Peyer's patch (tissue), 4 donors: ENCODE data around the gene ZEB1. TPM values are rescaled to one million over a fixed set of nuclear protein-coding genes. Genes with fewer than 3 reads are reported as not detected.
"Not testable (repeated sequence)": the region's sequence is repeated elsewhere in the genome, so short reads cannot be mapped to it uniquely, and the experiment has no call there.

Source experiments
- DNase-seq, 3 donors: peaks; one replicate each; pipeline ENCODE4 v3.0.0-alpha.2; 2017 to 2019
- H3K27ac ChIP-seq, 4 donors: fragments of 200-600 bp; sonication (generic); one replicate each; pipeline ENCODE4 v1.5.1; 2016 to 2019
- H3K27me3 ChIP-seq, 2 donors: fragments of 200-600 bp; sonication (generic); one replicate each; pipeline ENCODE4 v1.5.1; 2019
- H3K36me3 ChIP-seq, 3 donors: fragments of 200-600 bp; sonication (generic); one replicate each; pipeline ENCODE4 v1.5.1; 2016 to 2019
- H3K4me1 ChIP-seq, 4 donors: fragments of 200-600 bp; sonication (generic); one replicate each; pipeline ENCODE4 v1.5.1; 2016 to 2019
- H3K4me3 ChIP-seq, 4 donors: fragments of 200-600 bp; sonication (generic); 1 replicate in 3 of 4; 2 replicates in 1 of 4; pipeline ENCODE4 v1.5.1; 2016 to 2019; ENCODE audit warnings: mild to moderate bottlenecking in 1 of 4
- H3K9me3 ChIP-seq, 4 donors: fragments of 200-600 bp; sonication (generic); one replicate each; pipeline ENCODE4 v1.5.1; 2016 to 2019; ENCODE audit warnings: mild to moderate bottlenecking in 1 of 4
- CTCF ChIP-seq, 6 experiments: fragments of 450-650 bp in 4 of 6; fragments of 200-600 bp in 2 of 6; sonication (generic) in 1 of 6; IDR thresholded peaks; one replicate each; pipeline ENCODE4 v1.5.1; 2017 to 2019; ENCODE audit warnings: antibody characterized with exemption in 6 of 6, mild to moderate bottlenecking in 3 of 6, moderate library complexity in 1 of 6
- POLR2A ChIP-seq, 2 donors: fragments of 450-650 bp; IDR thresholded peaks; one replicate each; pipeline ENCODE4 v1.5.1; 2017; ENCODE audit warnings: antibody characterized with exemption in 2 of 2, mild to moderate bottlenecking in 2 of 2, moderate library complexity in 2 of 2
- total RNA-seq, 4 donors: library from RNA; depleted of rRNA; stranded (reverse); fragments of >200 nt; gene quantifications; one replicate each; pipeline ENCODE4 v1.1.0, GENCODE V29; 2016

The ZEB1 gene
- total RNA-seq, 4 donors from 2014 or later: 6.1 to 75.9 (median 16.8) TPM

GRCh38 chr10:31401287-31401686, 82.3 kb downstream of the ZEB1 start:
- no peaks in the 10 kb centered on the region for H3K9me3 ChIP-seq
- no peak overlapping the region for H3K27ac ChIP-seq

GRCh38 chr10:31404640-31405039, 85.6 kb downstream of the ZEB1 start:
- no peaks in the 10 kb centered on the region for H3K27me3 ChIP-seq
- no peaks in the 10 kb centered on the region for H3K36me3 ChIP-seq
- H3K4me3 ChIP-seq: no peak overlapping the region
- no peak for DNase-seq
- no peaks in the 10 kb centered on the region for H3K9me3 ChIP-seq
- TF ChIP-seq CTCF (IDR thresholded peaks at IDR 0.05) (no peak), POLR2A (IDR thresholded peaks at IDR 0.05) (no peak)
- H3K27ac ChIP-seq: no peak overlapping the region
- H3K4me1 ChIP-seq: no peaks in the 10 kb centered on the region

More at GRCh38 chr10:31401287-31401686, 82.3 kb downstream of the ZEB1 start:
- TF ChIP-seq POLR2A (IDR thresholded peaks at IDR 0.05): no peak
- Histone ChIP-seq H3K4me3 (no peak overlapping the region), H3K4me1 (no peaks in the 10 kb centered on the region), H3K36me3 (no peaks in the 10 kb centered on the region), H3K27me3 (no peaks in the 10 kb centered on the region)
- no peak for DNase-seq

DNA sequence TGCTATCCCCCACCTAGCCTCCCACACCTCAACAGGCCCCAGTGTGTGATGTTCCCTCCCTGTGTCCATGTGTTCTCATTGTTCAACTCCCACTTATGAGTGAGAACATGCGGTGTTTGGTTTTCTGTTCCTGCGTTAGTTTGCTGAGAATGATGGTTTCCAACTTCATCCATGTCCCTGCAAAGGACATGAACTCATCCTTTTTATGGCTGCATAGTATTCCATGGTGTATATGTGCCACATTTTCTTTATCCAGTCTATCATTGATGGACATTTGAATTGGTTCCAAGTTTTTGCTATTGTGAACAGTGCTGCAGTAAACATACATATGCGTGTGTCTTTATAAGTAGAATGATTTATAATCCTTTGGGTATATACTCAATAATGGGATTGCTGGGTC, 86.8 kb downstream of the ZEB1 start:
- H3K36me3 ChIP-seq, H3K27ac ChIP-seq, H3K4me1 ChIP-seq, DNase-seq, H3K27me3 ChIP-seq, H3K4me3 ChIP-seq, H3K9me3 ChIP-seq: not testable (repeated sequence)

GRCh38 chr10:31412397-31412796, 93.4 kb downstream of the ZEB1 start:
- H3K9me3 ChIP-seq, H3K4me1 ChIP-seq, H3K4me3 ChIP-seq, H3K27me3 ChIP-seq, H3K27ac ChIP-seq, H3K36me3 ChIP-seq, DNase-seq: not testable (repeated sequence)

DNA sequence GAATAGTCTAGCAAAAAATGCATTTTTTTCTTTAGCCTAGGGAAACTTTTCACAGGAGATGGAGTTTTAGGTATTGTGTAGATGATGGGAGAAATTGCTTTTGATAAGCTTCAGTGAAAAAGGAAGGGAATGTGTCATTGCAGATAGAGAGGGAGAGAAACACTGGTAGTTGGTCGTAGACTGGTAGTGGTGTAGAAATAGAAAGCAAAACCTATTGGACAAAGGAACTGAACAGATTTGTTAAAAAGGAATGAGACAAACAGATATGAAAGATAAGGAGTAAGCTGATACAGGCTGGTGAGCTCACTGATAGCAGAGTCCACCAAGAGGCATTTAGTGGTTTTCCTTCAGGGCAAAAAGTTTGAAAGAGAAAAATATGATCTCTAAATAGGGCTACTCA, 94.3 kb downstream of the ZEB1 start:
- no peaks in the 10 kb centered on the region for H3K4me1 ChIP-seq
- DNase-seq: no peak
- no peak overlapping the region for H3K4me3 ChIP-seq
- TF ChIP-seq CTCF (IDR thresholded peaks at IDR 0.05): no peak
- TF ChIP-seq POLR2A (IDR thresholded peaks at IDR 0.05): no peak
- H3K9me3 ChIP-seq: no peaks in the 10 kb centered on the region
- H3K27me3 ChIP-seq: no peaks in the 10 kb centered on the region
- H3K36me3 ChIP-seq: no peaks in the 10 kb centered on the region
- no peak overlapping the region for H3K27ac ChIP-seq

DNA sequence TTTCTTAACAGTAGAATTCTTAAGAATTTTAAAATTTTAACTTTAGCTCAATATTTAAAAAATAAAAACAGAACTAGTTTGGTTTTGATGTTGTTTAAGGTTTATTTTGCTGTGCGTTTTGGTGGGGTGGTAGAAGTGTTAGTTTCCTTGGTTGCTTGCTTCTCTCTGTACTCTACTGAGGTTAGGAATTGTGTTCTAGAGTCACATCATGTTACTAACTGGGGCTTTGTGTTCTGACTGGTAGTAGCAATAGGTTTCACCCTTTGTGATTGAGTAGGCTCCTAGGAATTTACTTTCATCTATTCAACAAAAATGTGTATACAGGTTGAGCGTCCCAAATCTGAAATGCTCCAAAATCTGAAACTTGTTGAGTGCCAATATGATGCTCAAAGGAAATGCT, 99.5 kb downstream of the ZEB1 start:
- H3K36me3 ChIP-seq: no peaks in the 10 kb centered on the region
- no peaks in the 10 kb centered on the region for H3K4me1 ChIP-seq
- no peaks in the 10 kb centered on the region for H3K27me3 ChIP-seq
- H3K4me3 ChIP-seq: no peak overlapping the region
- no peak for DNase-seq
- no peak for TF ChIP-seq CTCF (IDR thresholded peaks at IDR 0.05)
- TF ChIP-seq POLR2A (IDR thresholded peaks at IDR 0.05): no peak
- no peaks in the 10 kb centered on the region for H3K9me3 ChIP-seq
- H3K27ac ChIP-seq: no peak overlapping the region

DNA sequence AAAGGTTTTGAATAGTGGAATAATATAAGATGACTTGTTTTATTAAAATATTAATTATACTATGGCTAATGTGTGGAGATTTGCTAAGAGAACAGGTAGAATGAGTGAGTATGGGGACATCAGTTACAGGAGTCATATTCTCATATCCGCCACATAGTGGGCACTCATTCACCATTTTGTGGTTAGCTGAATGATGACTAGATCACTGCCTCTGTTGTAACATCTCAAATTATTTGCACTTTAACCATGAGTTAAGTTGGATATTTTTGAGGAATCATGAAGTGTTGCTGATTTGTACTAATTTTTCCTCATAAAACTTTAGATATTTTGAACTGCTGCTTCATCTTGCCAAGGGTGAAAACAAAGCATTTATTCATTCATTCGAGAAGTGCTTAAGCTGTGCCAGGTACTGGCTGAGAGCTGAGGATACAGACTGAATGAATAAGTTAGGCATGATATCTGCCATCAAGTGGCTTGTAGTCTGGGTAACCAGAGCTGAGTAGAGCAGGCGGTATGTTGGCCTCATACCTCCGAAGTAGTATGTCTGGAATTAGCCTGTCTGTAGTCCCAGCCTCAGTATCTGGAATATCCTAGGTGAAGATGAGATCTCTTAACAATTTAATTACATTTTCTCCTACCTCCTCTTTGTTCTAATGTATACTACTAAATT, 100.5 kb downstream of the ZEB1 start:
- DNase-seq: no peak
- Histone ChIP-seq H3K9me3 (no peaks in the 10 kb centered on the region), H3K36me3 (no peaks in the 10 kb centered on the region), H3K4me1 (no peaks in the 10 kb centered on the region), H3K27me3 (no peaks in the 10 kb centered on the region), H3K27ac (no peak overlapping the region), H3K4me3 (no peak overlapping the region)
- TF ChIP-seq CTCF (IDR thresholded peaks at IDR 0.05) (no peak), POLR2A (IDR thresholded peaks at IDR 0.05) (no peak)
